ENCODE data around the gene TJP3.

Gene TJP3

DNA sequence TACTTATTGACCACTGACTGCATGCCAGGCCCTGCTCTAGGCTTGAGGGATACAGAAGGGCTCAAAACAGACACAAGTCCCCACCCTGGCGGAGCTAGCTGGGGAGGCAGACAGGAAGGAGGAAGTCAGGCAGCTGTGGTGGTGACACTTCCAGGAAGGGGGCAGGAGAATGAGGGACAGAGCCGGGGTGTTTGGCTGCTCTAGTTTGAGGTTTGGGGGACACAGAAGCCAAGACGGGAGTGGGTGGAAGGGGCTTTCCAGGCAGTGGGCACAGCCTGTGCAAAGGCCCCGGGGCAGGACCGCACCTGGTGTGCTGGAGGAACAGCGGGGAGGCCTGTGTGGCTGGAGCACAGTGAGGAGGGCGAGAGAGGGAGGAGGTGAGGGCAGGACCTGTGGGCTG lies 58.3 kb downstream of the TJP3 start:
- no peak overlapping the region for H3K4me2 ChIP-seq (ENCODE audit: low read depth, low read length, poor library complexity, severe bottlenecking)
- no peaks in the 10 kb centered on the region for H3K27me3 ChIP-seq (ENCODE audit: low read length)
- peaks cover 4% of the 10 kb centered on the region; the same call in 1 of the 2 replicates for H3K79me2 ChIP-seq (ENCODE audit: insufficient read depth, low read length)
- H4K20me1 ChIP-seq (ENCODE audit: low read depth, low read length), result no peaks in the 10 kb centered on the region
- no peaks in the 10 kb centered on the region for H3K9me2 ChIP-seq (replicated peaks; ENCODE audit: insufficient read depth, low read length)
- H3K4me3 ChIP-seq (ENCODE audit: insufficient read depth, low read length, poor library complexity, severe bottlenecking), result no peak overlapping the region
- H3K9ac ChIP-seq (ENCODE audit: low read length), result no peak overlapping the region
- H3F3A ChIP-seq (ENCODE audit: insufficient read depth), result peaks cover 10% of the 10 kb centered on the region
- no peak overlapping the region for H2AFZ ChIP-seq (ENCODE audit: low read depth, low read length, severe bottlenecking)
- no peak for TF ChIP-seq EZH2phosphoT487 (conservative IDR thresholded peaks at IDR 0.05; ENCODE audit: low read length)
- no peak for TF ChIP-seq CTCF (IDR thresholded peaks at IDR 0.05; ENCODE audit: insufficient read depth, low read length, poor library complexity, severe bottlenecking)
- H3K36me3 ChIP-seq (ENCODE audit: low read length), result no peaks in the 10 kb centered on the region
- H3K27ac ChIP-seq (ENCODE audit: low read depth, low read length), result no peak overlapping the region
- no peaks in the 10 kb centered on the region for H3K9me3 ChIP-seq (ENCODE audit: insufficient read depth, low read length)

DNA sequence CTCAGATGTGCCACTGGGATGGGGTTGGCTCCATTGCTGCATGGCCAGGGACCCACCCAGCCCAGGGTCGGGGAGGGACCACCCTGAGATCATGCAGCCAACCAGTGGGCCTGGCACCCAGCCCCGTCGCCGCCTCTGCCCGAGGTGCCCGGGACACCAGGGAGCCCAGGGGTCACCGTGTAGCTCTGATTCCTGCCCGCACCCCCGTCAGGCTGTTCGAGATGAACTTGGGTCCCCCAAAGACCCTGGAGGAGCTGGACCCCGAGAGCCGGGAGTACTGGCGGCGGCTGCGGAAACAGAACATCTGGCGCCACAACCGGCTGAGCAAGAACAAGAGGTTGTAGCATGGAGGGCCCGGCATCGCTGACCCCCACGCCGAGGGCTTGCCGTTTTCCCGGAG lies 58.9 kb downstream of the TJP3 start:
- H3K79me2 ChIP-seq (ENCODE audit: insufficient read depth, low read length), result peaks cover 4% of the 10 kb centered on the region; the same call in 1 of the 2 replicates
- H3F3A ChIP-seq (ENCODE audit: insufficient read depth), result peaks cover 6% of the 10 kb centered on the region
- H3K9me3 ChIP-seq (ENCODE audit: insufficient read depth, low read length), result no peaks in the 10 kb centered on the region
- H4K20me1 ChIP-seq (ENCODE audit: low read depth, low read length), result no peaks in the 10 kb centered on the region
- no peak overlapping the region for H3K9ac ChIP-seq (ENCODE audit: low read length)
- no peak overlapping the region for H2AFZ ChIP-seq (ENCODE audit: low read depth, low read length, severe bottlenecking)
- no peaks in the 10 kb centered on the region for H3K9me2 ChIP-seq (replicated peaks; ENCODE audit: insufficient read depth, low read length)
- no peak overlapping the region for H3K27ac ChIP-seq (ENCODE audit: low read depth, low read length)
- TF ChIP-seq CTCF (IDR thresholded peaks at IDR 0.05; ENCODE audit: insufficient read depth, low read length, poor library complexity, severe bottlenecking) (no peak), EZH2phosphoT487 (conservative IDR thresholded peaks at IDR 0.05; ENCODE audit: low read length) (no peak)
- H3K36me3 ChIP-seq (ENCODE audit: low read length), result no peaks in the 10 kb centered on the region
- H3K27me3 ChIP-seq (ENCODE audit: low read length), result no peaks in the 10 kb centered on the region
- H3K4me3 ChIP-seq (ENCODE audit: insufficient read depth, low read length, poor library complexity, severe bottlenecking), result no peak overlapping the region
- no peak overlapping the region for H3K4me2 ChIP-seq (ENCODE audit: low read depth, low read length, poor library complexity, severe bottlenecking)

GRCh38 chr19:3768015-3768747 lies 60.0 kb downstream of the TJP3 start:
- H3K27me3 ChIP-seq (ENCODE audit: low read length), result no peaks in the 10 kb centered on the region
- TF ChIP-seq CTCF (IDR thresholded peaks at IDR 0.05; ENCODE audit: insufficient read depth, low read length, poor library complexity, severe bottlenecking) (no peak), EZH2phosphoT487 (conservative IDR thresholded peaks at IDR 0.05; ENCODE audit: low read length) (no peak)
- no peaks in the 10 kb centered on the region for H3K36me3 ChIP-seq (ENCODE audit: low read length)
- H3K27ac ChIP-seq (ENCODE audit: low read depth, low read length), result no peak overlapping the region
- no peaks in the 10 kb centered on the region for H3F3A ChIP-seq (ENCODE audit: insufficient read depth)
- H3K9ac ChIP-seq (ENCODE audit: low read length), result no peak overlapping the region
- no peaks in the 10 kb centered on the region for H4K20me1 ChIP-seq (ENCODE audit: low read depth, low read length)
- no peak overlapping the region for H3K4me3 ChIP-seq (ENCODE audit: insufficient read depth, low read length, poor library complexity, severe bottlenecking)
- H3K9me2 ChIP-seq (replicated peaks; ENCODE audit: insufficient read depth, low read length), result no peaks in the 10 kb centered on the region
- H3K4me2 ChIP-seq (ENCODE audit: low read depth, low read length, poor library complexity, severe bottlenecking), result no peak overlapping the region
- H3K79me2 ChIP-seq (ENCODE audit: insufficient read depth, low read length), result peaks cover 3% of the 10 kb centered on the region; the same call in 1 of the 2 replicates
- H2AFZ ChIP-seq (ENCODE audit: low read depth, low read length, severe bottlenecking), result no peak overlapping the region
- no peaks in the 10 kb centered on the region for H3K9me3 ChIP-seq (ENCODE audit: insufficient read depth, low read length)
